Activated gamma-delta T cell (primary cell): ENCODE results near the gene BBS1.

Experiments used
- DNase-seq: peaks from one replicate; lab custom pipeline; 2025; lab: John Stamatoyannopoulos, UW

The BBS1 gene

DNA sequence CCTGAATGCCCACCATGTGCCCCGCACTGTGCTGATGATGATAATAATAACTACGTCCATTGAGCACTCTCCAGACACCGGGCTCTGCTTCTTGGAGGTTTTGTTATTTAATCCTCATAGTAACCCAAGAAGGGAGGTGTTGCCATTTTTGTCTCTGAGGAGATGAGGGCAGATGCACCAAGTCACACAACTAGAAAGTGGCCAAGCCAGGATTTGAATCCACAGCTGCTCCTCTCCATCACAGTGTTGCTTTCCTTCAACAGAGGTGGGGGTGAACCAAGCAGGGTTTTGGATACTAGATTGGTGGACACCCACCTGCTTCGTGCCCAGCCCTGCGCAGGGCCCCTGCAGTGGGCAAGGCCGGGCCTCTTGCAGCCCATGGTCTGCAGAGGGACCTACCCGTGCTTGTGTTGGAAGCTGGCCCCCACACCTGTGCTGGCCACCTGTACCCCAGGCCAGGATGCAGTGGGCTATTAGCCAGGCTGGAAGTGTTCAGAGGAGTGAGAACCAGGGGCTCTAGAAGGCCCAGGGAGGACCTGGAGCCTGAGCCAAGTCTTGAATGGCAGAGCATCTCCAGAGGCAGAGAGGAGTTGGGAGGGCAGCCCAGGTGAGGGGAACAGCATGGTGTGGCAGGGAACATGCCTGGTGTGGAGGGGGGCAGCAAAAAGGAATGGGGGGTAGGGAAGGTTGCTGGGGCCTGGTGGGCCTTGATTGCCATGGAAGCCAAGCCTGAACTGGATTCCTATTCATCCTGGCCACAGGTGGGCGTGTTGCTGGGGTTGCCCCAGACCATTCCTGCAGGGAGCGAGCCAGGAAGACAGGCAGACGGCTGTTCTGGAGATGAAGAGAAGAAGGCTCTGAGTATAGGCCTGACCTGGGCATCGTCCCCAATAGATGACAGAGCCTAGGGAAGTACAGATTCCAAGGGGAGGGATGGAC lies 32.9 kb upstream of the BBS1 start:
- DNase-seq, result no peak

DNA sequence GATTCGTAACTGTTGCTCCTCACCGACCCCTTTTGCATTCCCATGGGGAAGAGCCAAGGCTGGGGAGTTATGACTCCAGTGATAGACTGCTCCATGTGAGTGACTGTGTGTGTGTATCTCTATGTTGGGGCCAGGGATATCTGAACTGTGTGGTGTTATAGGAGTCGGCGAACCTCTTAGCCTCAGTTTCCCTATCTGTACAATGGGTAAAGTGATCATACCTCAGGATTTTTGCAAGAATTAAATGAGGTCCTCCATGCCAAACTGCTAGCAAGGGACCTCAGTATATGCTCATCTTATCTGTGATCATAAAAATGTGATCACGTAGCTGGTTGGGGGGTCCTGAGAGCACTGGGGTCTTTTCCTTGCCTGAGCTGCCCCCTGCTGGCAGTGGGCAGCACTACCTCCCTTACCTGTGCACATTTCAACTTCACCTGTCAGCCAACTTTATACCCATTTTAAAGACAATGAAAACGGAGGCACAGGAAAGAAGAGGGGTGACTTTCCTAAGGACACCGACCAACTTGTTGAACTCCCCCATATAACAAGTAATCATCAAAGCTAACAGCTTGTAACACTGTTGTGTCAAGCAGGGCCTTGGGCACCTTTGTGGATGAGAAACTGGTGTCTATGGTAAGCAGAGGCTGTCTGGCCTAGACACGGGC lies 31.6 kb upstream of the BBS1 start:
- no peak for DNase-seq

DNA sequence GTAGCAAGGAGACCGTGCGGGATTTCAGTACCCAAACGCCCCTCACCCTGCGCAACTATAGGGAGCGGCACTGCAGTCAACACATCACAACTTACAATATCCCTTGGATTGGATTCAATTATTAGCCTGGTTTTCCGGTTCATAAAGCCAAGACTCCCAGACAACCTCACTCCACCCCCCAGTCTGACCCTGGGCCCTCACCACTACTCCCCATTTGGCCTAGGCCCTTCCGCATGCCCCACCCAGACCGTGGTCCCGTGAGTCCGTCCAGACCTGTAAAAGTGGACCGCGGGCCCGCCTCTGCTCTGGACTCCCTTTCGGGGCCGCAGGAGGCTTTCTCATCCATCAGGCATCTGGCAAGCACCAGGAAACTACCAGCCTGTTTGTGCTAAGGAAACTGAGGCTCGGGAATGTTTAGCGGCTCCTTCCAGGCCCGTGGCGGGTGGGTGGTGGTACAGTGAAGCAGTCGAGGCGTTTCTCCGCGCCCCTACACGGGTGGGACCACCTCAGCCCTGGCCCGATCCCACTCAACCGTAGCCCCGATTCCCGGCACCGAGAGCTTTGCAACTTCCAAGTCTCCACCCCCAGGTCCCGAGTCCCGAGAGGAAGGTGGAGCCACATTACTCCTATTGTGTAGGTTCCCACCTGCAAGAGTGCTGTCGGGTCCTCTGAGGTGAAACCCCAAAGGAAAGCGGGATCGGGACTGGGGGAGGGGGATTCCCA lies 30.9 kb upstream of the BBS1 start:
- no peak for DNase-seq

DNA sequence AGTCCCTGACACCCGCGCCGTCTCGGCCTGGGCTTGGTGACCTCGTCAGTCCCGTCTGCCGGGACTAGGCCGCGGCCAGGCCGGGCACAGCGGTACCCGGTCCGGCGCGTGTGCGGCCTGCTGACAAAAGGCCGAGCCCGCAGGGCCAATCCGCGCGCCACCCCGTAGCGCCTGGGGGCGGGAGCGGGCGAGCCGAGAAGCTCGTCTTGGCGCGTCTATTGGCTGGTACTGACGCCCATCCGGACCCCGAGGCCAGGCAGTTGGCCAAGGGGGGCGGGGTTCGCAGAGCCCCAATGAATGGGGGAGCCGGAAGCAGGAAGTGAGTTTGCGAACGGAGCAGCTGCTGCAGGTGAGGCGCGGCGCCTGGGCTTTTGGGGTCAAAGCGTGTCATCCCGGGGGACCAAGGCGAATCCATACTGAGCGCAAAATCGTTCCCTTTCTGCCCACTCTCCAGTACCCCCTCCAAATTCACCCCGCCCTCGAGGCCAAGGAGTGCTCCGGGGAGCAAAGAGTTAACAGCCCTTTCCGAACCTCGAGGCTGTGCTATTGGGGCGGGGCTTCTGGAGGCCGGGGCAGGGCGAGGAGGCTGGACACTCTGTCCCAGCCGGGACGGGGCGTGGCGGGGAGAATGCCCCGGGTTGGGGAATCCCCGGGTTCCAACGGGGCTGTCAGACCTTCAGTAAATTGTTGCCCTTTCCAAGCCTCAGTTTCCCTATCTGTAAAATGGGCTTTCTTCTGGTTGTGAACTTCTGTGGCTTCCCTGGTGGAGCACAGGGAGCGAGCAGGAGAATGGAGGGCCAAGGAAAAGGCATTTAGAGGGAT lies 30.1 kb upstream of the BBS1 start, which contains the start of gene DPP3:
Gene DPP3 (plus strand): TSS at position 318 of the 822 bp plus-strand sequence. CDS start 1,767 bp downstream, outside the sequence.
- DNase-seq, result peak; percentile 88

DNA sequence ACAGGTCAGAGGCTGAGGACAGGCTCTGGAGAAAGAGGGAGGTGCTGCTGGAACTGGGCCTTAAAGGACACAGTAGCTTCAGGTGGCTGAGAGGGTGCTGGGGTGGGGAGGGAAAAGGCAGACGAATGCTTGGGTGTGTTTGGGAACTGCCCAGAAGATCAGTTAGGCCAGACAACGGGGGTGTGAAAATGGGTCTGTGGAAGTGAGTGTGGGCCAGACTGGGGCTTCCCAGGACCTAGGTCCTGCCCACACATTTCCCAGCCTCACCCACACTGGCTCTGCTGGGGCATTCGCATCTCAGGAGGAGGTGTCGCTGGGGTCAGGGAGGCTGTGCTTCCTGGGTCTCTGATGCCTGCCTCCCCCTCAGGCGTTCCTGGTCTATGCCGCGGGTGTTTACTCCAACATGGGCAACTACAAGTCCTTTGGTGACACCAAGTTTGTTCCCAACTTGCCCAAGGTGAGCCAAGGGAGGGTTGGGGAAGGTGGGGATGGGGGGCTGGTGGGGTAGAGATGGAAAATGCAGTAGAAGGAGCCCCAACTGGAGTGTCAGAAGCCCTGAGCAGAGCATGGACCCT lies 25.5 kb upstream of the BBS1 start:
- no peak for DNase-seq

DNA sequence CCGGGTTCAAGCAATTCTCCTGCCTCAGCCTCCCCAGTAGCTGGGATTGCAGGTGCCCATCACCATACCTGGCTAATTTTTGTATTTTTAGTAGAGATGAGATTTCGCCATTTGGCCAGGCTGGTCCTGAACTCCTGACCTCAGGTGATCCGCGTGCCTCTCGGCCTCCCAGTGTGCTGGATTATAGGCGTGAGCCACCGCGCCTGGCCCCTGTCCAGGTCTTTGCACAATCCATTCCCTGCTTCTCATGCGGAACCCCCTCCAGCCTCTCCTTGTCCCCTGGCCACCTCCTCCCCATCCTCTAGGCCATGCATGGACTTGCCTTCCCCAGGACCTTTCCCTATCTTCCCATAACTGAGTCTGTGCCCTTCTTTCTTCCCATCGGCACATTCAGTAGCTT lies 21.5 kb upstream of the BBS1 start:
- no peak for DNase-seq

DNA sequence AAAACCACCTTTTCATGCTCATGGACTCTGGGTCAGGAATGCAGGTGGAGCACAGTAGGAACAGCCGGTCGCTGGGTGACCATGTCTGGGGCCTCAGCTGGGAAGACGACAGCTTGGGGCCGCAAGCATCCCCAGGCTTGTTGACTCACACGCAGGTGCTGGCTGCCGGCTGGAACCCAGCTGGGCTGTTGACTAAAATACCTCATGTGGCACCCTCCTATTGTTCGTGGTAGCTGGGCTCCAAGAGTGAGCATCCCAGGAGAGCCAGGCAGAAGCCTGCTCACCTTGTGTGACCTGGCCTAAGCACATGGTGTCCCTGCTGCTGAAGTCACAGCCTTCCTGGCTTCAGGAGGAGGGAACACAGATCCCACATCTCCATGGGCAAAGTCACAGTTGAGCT lies 20.8 kb upstream of the BBS1 start:
- DNase-seq, result no peak

DNA sequence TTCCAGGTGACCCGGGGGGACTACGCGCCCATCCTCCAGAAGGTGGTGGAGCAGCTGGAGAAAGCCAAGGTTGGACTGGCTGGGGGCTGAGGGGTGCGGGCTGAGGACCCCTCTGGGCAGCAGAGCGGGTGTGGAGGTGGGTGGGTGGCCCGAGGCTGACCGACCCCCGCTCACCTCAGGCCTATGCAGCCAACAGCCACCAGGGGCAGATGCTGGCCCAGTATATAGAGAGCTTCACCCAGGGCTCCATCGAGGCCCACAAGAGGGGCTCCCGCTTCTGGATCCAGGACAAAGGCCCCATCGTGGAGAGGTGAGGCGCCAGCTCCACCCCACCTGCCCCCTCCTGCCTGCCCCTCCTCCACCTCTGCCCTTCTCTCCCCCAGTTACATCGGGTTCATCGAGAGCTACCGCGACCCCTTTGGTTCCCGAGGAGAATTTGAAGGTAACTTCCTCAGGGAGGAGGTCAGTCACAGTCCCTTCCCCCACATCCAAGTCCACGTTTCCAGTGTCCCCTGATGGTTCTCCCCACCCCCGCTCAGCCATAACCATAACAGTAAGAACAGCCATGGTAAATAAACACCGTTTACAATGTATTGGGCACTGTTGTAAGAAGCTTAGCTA lies 19.0 kb upstream of the BBS1 start:
- no peak for DNase-seq

DNA sequence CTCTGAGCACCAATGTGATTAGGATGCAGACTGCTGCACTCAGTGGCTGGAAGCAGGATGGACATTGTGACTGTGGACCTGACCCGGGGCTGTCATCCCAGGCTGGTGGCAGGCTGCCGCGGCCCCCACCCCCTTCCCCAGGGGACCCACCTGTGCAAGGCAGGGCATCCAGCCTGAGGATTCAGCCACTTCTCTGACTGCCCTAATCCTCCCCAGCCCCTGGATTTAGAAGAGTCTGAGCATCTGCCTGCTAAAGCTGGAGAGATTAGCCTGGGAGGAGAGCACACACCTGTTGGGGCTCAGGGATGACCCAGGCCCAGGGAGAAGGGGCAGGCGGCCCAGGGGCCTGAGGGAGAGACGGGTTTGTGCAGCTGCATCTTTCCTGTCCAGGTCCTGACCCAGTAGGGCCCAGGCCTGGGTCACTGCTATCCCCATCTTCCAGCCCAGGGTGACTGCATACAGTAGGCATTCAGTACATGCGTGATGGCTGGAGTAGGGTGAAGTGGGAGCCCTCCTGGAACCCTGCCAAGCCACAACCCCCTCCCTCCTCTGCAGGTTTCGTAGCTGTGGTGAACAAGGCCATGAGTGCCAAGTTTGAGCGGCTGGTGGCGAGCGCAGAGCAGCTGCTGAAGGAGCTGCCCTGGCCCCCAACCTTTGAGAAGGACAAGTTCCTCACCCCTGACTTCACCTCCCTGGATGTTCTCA lies 18.1 kb upstream of the BBS1 start:
- DNase-seq, result no peak

DNA sequence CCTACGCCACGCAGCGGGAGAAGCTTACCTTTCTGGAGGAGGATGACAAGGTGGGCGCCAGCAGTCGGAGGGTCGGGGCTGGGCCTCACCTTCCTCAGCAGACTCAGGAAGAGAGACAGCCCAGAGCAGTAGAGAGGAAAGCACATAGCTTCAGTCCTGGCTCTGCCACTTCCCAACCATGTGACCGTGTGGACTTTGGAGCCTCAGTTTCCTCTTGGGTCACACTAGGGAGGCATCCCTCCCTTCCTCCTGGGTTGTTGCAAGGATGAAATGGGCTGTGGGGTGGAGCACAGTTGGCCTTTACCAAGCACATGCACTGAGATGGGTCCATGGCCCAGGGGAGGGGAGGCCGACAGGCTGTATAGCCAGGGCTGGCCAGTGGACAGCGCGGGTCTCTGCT lies 17.3 kb upstream of the BBS1 start:
- no peak for DNase-seq

DNA sequence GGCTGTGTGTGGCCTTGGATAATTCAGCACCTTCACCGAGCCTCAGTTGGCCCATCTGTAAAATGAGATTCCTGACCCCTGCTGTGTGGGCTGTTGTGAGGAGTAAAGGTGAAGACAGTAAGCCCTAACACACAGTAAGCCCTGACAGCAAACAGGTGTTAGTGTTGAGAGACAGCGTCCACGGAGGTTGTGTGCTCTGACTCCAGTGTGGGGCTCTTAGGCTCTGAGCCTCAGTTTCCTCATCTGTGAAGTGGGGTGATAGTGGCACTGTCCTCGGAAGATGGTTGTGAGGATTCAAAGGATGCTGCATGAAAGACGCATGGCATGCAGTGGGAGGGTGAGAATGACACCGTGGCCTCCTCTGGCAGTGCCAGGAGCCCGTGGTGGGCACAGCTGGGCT lies 16.0 kb upstream of the BBS1 start:
- DNase-seq, result no peak

DNA sequence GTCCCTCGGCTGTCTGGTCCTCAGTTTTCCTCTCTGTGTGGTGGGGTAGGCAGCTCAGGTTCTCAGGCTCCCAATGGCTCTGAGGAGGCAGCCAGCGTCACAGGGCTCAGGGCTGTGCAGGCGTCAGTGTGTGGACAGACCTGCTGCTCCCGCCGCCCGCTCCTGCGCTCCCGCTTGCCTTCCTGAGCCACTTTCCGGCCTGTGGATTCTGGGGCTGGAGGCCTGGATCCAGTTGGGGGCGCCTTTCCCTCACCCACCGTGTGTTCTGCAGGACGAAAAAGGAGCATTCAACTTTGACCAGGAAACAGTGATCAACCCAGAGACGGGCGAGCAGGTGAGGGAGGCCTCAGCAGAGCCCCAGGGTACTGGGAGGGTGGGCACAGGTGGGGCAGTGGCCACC lies 15.5 kb upstream of the BBS1 start:
- DNase-seq, result no peak

DNA sequence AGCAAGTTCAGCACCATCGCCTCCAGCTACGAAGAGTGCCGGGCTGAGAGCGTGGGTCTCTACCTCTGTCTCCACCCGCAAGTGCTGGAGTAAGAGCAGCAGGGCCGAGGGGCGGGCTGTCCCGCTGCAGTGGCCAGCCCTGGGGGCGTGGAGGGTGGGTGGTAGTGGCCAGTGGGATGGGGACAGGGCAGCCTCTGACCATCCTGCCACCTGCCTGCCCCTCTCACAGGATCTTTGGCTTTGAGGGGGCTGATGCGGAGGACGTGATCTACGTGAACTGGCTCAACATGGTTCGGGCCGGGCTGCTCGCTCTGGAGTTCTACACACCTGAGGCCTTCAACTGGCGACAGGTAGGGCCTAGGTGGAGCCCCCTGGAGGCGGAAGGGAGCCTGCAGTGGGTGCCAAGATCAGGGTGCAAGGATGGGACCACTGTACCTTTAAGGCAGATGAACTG lies 15.0 kb upstream of the BBS1 start:
- DNase-seq, result no peak

DNA sequence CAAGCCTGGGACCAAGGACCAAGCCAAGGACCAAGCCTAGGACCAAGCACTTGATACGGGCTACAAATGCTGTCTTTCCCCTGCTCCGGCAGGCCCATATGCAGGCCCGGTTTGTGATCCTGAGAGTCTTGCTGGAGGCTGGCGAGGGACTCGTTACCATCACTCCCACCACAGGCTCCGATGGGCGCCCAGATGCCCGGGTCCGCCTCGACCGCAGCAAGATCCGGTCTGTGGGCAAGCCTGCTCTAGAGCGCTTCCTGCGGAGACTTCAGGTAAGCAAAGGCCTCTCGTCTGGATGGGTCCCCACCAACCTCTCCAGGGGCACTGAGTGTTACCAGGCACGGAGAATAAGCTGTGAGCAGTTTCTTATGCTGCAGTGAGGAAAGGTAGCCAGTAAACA lies 13.2 kb upstream of the BBS1 start:
- DNase-seq, result no peak

DNA sequence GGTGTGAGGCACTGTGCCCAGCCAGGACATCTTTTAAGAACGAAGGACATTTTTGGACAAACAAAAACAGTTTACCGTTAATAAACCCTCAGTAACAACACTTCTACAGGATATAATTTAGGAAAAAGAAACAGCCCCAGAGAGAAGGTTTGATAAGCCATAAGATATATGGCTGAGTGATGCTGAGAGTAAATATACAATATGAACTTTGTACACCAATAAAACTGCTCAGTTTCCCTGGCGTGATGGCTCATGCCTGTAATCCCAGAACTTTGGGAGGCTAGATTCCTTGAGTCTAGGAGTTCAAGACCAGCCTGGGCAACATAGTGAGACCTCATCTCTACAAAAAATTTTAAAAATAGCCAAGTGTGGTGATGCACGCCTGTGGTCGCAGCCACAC lies 11.9 kb upstream of the BBS1 start:
- DNase-seq, result no peak

DNA sequence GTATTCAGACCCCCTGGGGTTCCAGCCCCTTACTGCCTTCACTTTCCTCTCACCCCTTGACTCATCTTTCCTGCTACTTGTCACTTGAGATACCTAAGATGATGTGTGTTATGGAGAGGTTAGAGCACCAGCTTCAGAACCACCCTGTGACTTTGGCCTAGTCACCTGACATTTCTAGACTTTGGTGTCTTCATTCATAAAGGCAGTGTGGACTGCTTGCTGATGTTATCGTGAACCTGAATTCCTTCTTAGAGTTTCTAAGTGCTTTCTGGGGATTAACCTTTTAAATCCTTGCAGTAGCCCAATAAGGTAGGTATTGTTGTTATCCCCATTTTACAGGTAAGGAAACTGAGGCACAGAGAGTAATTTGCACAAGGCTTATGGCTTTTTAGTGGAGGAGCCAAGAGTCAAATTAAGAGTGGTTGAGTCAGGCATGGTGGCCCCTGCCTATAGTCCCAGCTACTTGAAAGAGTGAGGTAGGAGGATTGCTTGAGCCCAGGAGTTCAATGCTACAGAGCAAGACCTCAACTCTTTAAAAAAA lies 5.1 kb upstream of the BBS1 start:
- no peak for DNase-seq

DNA sequence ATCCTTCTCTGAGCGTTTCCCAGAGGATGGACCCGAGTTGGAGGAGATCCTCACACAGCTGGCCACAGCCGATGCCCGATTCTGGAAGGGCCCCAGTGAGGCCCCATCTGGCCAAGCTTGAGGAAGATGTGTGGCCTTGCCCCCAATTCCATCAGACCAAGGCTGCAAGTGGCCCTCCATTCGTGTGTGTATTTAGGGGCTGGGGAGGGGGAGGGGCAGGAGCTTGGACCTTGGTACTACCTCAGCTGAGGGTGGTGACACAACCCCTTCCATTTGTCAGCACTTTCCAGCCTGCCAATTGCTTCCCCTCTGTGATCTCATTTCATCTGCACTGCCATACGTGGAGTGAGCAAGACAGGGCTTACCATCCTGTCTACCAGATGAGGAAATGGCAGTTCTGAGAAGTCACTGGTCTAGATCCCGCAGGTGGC lies 1.3 kb upstream of the BBS1 start:
- no peak for DNase-seq

DNA sequence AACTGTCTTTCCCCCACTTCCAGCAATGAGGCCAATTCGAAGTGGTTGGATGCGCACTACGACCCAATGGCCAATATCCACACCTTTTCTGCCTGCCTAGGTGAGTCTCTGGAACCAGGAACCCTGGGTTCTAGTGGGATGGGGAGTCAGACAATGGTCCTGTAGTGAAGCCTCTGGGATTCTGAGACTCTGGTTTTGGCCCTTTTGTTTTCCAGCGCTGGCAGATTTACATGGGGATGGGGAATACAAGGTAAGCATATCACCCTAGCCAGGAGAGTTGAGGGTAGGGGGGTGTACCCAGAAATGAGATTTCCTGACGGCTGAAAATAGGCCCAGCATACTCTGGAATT lies 530 bp downstream of the BBS1 start:
- no peak for DNase-seq

DNA sequence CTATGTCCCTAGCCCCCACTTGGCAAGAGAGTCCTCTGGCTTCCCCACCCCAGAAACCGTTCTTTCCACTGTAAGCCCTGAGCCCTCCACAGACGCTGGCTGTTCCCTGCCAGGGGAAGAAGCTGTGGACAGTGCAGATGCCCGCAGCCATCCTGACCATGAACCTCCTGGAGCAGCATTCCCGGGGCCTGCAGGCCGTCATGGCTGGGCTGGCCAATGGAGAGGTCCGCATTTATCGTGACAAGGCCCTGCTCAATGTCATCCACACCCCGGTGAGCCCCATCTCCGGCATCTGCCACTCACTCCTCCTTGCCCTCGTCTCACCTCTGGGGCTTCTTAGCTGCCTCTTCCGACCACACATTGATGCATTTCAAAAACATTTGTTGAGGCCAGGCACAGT lies 13.2 kb downstream of the BBS1 start:
- no peak for DNase-seq
